Colonic mucosa (tissue), 4 donors: ENCODE results near the gene PRPF19. TPM values are rescaled to one million over a fixed set of nuclear protein-coding genes. Genes with fewer than 3 reads are reported as not detected.

ENCODE experiments used
- DNase-seq: peaks from one replicate; pipeline ENCODE4 v3.0.0-alpha.2; 2020
- H3K27ac ChIP-seq: fragments of 200-600 bp; one replicate; pipeline ENCODE4 v1.8.0; 2021
- H3K27me3 ChIP-seq: fragments of 200-600 bp; one replicate; pipeline ENCODE4 v1.8.0; 2021
- H3K36me3 ChIP-seq: fragments of 200-600 bp; one replicate; pipeline ENCODE4 v1.8.0; 2021
- H3K4me1 ChIP-seq: fragments of 200-600 bp; one replicate; pipeline ENCODE4 v1.8.0; 2021; ENCODE audit warnings: mild to moderate bottlenecking
- H3K4me3 ChIP-seq: fragments of 200-600 bp; one replicate; pipeline ENCODE4 v1.8.0; 2021
- H3K9ac ChIP-seq, 2 donors: one replicate each; pipeline ENCODE4 v1.7.0; 2013; ENCODE audit warnings: control low read depth in 2 of 2, low read depth in 2 of 2, low read length in 2 of 2
- H3K9me3 ChIP-seq: fragments of 200-600 bp; one replicate; pipeline ENCODE4 v1.8.0; 2021
- CTCF ChIP-seq: fragments of 200-600 bp; IDR thresholded peaks from one replicate; pipeline ENCODE4 v1.8.0; 2022; ENCODE audit warnings: antibody characterized with exemption, mild to moderate bottlenecking
- intact Hi-C: fragments of 100-400 bp; cut with DNase I; formaldehyde crosslinking; loops from one replicate; pipeline ENCODE4 v1.14.1; 2022
- total RNA-seq, 2 donors: library from RNA; stranded (reverse); fragmentation: NEBNext Ultra II Directional in 1 of 2; extraction: Animal tissue kit (Norgen Biotek cat#: 25700) in 1 of 2; gene quantifications; one replicate each; pipeline ENCODE4 v1.2.1, GENCODE V29; 2021
- donor health status: healthy.
- donor health status: DM: no; HTN: no; CAD: no.
- donor health status: DM: no; HTN: no; CAD: no.

PRPF19 gene
- total RNA-seq, 2 donors from 2014 or later: 59.3 to 172 TPM

DNA sequence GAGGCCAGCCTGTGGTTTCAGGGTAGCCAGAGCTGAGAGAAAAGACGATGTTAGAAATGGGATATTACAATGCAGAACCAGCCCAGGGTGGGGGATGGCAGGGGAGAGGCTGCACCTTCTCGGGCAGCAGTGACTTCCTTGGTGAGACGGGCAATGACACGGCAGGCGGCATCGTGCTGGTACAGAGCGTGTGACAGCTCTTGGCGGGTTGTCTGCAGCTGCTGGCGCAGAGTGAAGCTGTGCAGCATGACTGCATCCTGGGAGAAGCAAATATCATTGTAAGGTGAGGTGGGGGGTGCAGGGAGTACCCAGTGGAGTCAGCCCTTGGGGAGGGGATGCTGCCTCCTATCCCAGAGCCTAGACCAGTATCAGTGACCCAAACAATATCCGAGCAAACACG, 3.8 kb downstream of the PRPF19 start:
- DNase-seq: no peak
- no peak for TF ChIP-seq CTCF
- intact Hi-C loops: no loop called here

DNA sequence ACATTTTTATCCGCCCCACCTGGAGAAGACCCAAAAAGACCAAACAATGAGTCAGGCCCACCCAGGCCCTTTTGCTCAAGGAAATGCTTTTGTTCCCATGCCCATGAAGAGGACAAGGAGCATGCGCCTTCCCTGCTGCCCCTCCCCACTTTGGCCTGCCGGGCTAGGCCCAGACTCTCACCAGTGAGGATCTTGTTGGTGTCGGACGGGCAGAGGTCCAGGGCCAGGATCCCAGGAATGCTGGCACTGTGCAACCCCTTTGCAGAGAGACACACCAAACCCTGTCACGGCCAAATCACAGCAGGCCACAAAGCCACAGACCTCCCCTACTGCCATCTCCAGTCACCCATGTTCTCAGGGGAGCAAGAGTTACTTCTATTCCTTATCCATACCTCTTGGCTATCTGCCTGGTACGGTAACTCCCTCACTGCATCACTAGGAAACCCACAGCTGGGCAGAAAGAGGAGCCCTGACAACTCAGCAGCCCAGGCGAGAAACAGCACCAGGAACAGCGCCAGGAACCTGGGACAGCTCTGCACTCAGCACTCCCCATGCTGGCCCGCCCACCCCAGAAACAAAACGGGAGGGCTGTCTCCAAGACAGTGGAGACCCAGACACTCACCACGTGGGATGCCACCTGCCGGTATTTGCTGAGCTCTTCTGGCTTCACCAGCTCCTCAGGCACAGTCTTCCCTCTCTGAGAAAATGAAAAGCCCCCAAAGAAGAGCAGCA, 5.5 kb downstream of the PRPF19 start:
- intact Hi-C loops: no loop called here
- Histone ChIP-seq H3K9ac (no peak overlapping the region), H3K36me3 (peaks cover 24% of the 10 kb centered on the region), H3K4me1 (no peaks in the 10 kb centered on the region), H3K4me3 (no peak overlapping the region), H3K27me3 (no peaks in the 10 kb centered on the region), H3K27ac (no peak overlapping the region), H3K9me3 (no peaks in the 10 kb centered on the region)
- TF ChIP-seq CTCF: no peak
- DNase-seq: no peak

More for the DNA sequence above, 3.8 kb downstream of the PRPF19 start:
- Histone ChIP-seq H3K4me3 (no peak overlapping the region), H3K27ac (no peak overlapping the region), H3K4me1 (no peaks in the 10 kb centered on the region), H3K27me3 (no peaks in the 10 kb centered on the region), H3K9me3 (no peaks in the 10 kb centered on the region), H3K9ac (no peak overlapping the region), H3K36me3 (peaks cover 13% of the 10 kb centered on the region)

GRCh38 chr11:60899977-60900376, 6.4 kb downstream of the PRPF19 start:
- no peaks in the 10 kb centered on the region for H3K4me1 ChIP-seq
- no peak for TF ChIP-seq CTCF
- H3K9ac ChIP-seq: no peak overlapping the region
- H3K27ac ChIP-seq: no peak overlapping the region
- intact Hi-C loops: loop anchor here (5.0 kb wide), 1 partner anchor 123 kb away; no protein-coding TSS in a partner anchor
- no peaks in the 10 kb centered on the region for H3K9me3 ChIP-seq
- H3K4me3 ChIP-seq: no peak overlapping the region
- H3K27me3 ChIP-seq: no peaks in the 10 kb centered on the region
- DNase-seq: no peak
- peaks cover 24% of the 10 kb centered on the region for H3K36me3 ChIP-seq

GRCh38 chr11:60899046-60899936, 7.1 kb downstream of the PRPF19 start:
- intact Hi-C loops: loop anchor here (5.0 kb wide), 1 partner anchor 122 kb away; no protein-coding TSS in a partner anchor
- Histone ChIP-seq H3K4me3 (no peak overlapping the region), H3K4me1 (no peaks in the 10 kb centered on the region), H3K27me3 (no peaks in the 10 kb centered on the region), H3K9ac (no peak overlapping the region), H3K9me3 (no peaks in the 10 kb centered on the region), H3K27ac (no peak overlapping the region), H3K36me3 (peaks cover 24% of the 10 kb centered on the region)
- peak; percentile 62 for DNase-seq
- peak; percentile 97 for TF ChIP-seq CTCF

DNA sequence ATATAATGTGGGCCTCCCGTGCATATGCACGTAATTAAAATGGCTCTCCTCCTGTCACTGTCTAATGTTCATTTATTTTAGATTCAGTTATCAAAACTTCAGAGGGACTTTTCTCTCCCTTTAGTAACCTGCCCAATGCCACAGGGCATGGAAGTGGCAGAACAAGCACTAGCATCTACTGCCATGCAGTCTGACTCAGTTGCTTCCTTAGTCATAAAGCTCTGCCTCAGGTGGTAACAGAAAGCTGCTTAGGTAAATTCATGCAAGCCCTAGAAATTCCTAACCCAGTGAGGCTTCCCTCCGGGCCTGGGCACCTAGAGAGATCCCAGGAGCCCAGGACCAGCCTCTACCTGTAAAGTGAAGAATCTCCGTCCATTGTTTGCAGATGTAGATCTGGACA, 8.9 kb downstream of the PRPF19 start:
- intact Hi-C loops: loop anchor here (5.0 kb wide), 1 partner anchor 120 kb away; no protein-coding TSS in a partner anchor

More for the DNA sequence above, 8.9 kb downstream of the PRPF19 start:
- TF ChIP-seq CTCF: no peak
- H3K9ac ChIP-seq: no peak overlapping the region
- H3K27me3 ChIP-seq: no peaks in the 10 kb centered on the region
- no peak overlapping the region for H3K27ac ChIP-seq
- H3K4me3 ChIP-seq: no peak overlapping the region
- H3K4me1 ChIP-seq: no peaks in the 10 kb centered on the region
- H3K36me3 ChIP-seq: peaks cover 17% of the 10 kb centered on the region
- H3K9me3 ChIP-seq: no peaks in the 10 kb centered on the region
- no peak for DNase-seq
